Kidney epithelial cell (primary cell): ENCODE results near the gene SYCP2L. TPM values are rescaled to one million over a fixed set of nuclear protein-coding genes. Genes with fewer than 3 reads are reported as not detected.

ENCODE experiments used
- DNase-seq: peaks from one replicate; pipeline ENCODE4 v3.0.0-alpha.2; 2010; ENCODE audit warnings: low read depth
- H3K27me3 ChIP-seq: 2 replicates; pipeline ENCODE4 v1.6.0; 2011; ENCODE audit warnings: low read length; ENCODE audit not compliant: control insufficient read depth, insufficient read depth
- H3K36me3 ChIP-seq: 2 replicates; pipeline ENCODE4 v1.5.1; 2011; ENCODE audit warnings: low read length; ENCODE audit not compliant: control insufficient read depth, insufficient read depth
- H3K4me3 ChIP-seq: 2 replicates; pipeline ENCODE4 v1.5.1; 2011; ENCODE audit warnings: low read depth, mild to moderate bottlenecking, control low read depth, low read length
- CTCF ChIP-seq: IDR thresholded peaks from 2 replicates; pipeline ENCODE4 v1.5.1; 2011; ENCODE audit warnings: mild to moderate bottlenecking, moderate library complexity, low read length, control low read depth, inconsistent platforms; ENCODE audit not compliant: insufficient read depth, poor library complexity, severe bottlenecking
- total RNA-seq: library from RNA; depleted of rRNA; stranded (reverse); fragments of >200 nt; gene quantifications from 2 replicates; pipeline ENCODE4 v1.2.3, GENCODE V29; 2015

SYCP2L gene
- total RNA-seq, 1 donor from 2014 or later: 0.71 TPM

- Histone ChIP-seq H3K36me3 (no peaks in the 10 kb centered on the region), H3K27me3 (no peaks in the 10 kb centered on the region), H3K4me3 (no peak overlapping the region)
- TF ChIP-seq CTCF: no peak
- DNase-seq: no peak
Measured at GRCh38 chr6:10962673-10963072, 75.8 kb downstream of the SYCP2L start.

- no peak overlapping the region for H3K4me3 ChIP-seq
- H3K36me3 ChIP-seq: no peaks in the 10 kb centered on the region
- TF ChIP-seq CTCF: no peak
- DNase-seq: no peak
- no peaks in the 10 kb centered on the region for H3K27me3 ChIP-seq
Measured at GRCh38 chr6:10963113-10963512, 76.3 kb downstream of the SYCP2L start.

- no peaks in the 10 kb centered on the region for H3K36me3 ChIP-seq
- no peak overlapping the region for H3K4me3 ChIP-seq
- no peak for DNase-seq
- no peak for TF ChIP-seq CTCF
- no peaks in the 10 kb centered on the region for H3K27me3 ChIP-seq
Measured at GRCh38 chr6:10964684-10965083, 77.8 kb downstream of the SYCP2L start.

- DNase-seq: no peak
- no peaks in the 10 kb centered on the region for H3K36me3 ChIP-seq
- H3K4me3 ChIP-seq: no peak overlapping the region
Measured at GRCh38 chr6:10968776-10969175, 81.9 kb downstream of the SYCP2L start.

GRCh38 chr6:10970731-10971130 is 83.9 kb downstream of the SYCP2L start:
- Histone ChIP-seq H3K4me3 (no peak overlapping the region), H3K27me3 (no peaks in the 10 kb centered on the region), H3K36me3 (no peaks in the 10 kb centered on the region)
- DNase-seq: no peak
- TF ChIP-seq CTCF: no peak

More at GRCh38 chr6:10968776-10969175, 81.9 kb downstream of the SYCP2L start:
- no peaks in the 10 kb centered on the region for H3K27me3 ChIP-seq
- TF ChIP-seq CTCF: no peak

- no peak for TF ChIP-seq CTCF
- DNase-seq: no peak
- no peaks in the 10 kb centered on the region for H3K36me3 ChIP-seq
- no peaks in the 10 kb centered on the region for H3K27me3 ChIP-seq
- no peak overlapping the region for H3K4me3 ChIP-seq
Measured at GRCh38 chr6:10972196-10972595, 85.3 kb downstream of the SYCP2L start.
